ENCODE measurements around the gene TMEM259.

Gene TMEM259

DNA sequence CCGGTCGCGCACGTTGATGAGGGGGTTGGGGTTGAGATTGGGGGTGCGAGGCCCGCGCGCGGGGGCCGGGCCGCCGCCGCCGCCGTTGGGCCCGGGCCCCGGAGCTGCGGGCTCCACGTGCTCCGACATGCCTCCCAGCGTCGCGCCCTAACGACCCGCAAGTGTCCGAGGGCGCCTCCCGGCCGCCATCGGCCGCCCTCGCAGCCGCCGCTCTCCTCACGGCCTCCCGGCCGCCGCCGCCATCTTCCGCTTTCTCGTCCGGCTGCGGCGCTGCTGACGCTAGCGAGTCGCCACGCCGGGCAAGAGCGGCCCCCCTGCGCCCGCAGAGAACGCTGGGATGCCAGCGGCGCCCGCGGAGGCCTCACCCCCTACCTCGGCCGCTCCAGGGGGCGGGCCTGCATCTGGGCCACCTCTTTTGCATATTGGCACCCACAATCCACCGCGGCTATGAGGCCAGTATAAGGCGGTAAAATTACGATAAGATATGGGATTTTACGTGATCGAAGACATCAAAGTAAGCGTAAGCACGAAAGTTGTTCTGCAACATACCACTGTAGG is at the start of gene TMEM259:
Gene TMEM259 (minus strand): TSS at position 256 of the 558 bp plus-strand sequence. CDS start 127 bp downstream, at position 129.
- peak; percentile 88 for DNase-seq

DNA sequence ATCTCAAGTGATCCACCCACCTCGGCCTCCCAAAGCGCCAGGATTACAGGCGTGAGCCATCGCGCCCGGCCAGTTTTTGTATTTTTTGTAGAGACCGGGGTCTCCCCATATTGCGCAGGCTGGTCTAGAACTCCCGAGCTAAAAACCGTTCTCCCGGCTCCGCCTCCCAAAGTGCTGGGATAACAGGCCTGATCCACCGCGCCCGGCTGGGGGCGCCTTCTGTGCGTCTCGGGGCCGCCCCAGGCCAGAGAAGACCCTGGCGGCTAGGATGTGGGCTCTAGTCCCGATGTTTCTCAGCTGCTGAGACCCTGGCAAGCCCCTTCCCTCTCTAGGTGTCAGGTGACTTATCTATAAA is 49.6 kb upstream of the TMEM259 start:
- DNase-seq = no peak

DNA sequence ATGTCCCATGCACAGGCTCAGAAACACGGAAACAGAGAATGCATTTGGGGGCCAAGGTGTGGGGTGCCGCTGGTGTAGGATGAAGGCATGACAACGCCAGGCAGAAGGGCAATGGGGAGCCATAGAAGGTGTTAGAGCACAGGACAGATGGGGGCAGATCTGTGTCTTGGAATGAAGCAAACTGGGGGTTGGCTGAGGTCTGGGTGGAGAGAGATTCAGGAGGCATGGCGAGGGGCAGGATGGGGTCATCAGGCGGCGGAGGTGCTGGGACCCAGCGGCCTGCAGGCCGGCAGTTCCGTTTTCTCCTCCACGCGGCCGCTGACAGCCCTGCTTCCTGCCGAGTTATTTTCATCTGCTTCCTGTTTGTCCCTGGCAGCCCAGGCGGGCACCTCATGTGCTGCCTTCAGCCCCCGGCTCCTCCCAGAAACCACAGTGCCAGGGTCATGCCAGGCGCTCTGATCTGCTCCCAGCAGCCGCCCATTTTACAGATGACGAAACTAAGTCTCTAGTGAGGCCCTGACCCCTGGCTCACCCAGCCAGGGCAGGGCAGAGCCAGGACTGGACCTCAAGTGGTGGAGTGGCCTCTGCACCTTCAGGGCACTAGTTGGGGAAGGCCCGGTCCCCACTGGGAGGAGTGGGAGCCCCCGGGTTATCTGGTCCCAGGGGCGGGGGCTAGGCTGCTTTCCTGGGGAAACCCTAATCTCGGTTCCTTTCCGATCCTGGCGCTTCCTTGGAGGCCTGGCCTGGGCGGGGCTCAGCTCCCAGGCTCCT is 48.3 kb upstream of the TMEM259 start:
- DNase-seq = no peak

DNA sequence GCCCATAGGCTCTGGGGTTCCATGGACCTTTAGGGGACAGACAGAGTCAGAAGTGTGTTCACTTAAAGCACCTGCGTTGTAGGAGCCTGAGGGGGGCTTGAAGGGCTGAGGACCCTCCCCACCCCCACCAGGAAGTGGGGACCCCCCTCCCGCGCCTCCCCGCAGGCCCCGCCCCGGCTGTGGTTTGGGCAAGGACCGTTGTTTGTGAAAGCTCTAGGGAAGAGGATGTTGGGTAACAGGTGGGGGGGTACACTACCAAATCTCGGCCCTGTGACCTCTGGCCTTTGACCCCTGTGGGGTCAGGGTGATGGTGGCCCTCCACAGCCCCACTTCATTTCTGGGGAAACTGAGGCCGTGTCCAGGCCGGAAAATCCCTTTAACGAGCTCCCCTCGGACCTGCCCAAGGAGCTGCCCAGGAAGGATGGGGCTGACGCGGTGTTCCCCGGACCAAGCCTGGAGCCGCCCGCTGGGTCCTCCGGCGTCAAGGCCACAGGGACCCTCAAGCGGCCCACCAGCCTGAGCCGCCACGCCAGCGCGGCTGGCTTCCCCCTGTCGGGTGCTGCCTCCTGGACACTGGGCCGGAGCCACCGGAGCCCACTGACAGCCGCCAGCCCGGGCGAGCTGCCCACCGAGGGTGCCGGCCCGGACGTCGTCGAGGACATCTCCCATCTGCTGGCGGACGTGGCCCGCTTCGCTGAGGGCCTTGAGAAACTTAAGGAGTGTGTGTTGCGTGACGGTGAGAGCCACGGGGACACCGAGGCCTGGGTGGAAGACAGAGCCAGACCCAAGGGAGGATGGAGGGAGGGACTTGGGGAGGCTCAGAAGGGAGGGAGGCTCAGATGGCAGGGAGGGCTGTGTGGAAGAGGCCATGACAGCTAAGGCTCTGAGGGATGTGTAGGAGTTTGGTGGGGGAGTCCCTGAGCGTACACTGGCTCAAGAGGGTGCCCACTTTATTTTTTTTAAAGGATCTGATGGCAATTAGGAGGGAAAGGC is 47.4 kb upstream of the TMEM259 start:
- DNase-seq = no peak

DNA sequence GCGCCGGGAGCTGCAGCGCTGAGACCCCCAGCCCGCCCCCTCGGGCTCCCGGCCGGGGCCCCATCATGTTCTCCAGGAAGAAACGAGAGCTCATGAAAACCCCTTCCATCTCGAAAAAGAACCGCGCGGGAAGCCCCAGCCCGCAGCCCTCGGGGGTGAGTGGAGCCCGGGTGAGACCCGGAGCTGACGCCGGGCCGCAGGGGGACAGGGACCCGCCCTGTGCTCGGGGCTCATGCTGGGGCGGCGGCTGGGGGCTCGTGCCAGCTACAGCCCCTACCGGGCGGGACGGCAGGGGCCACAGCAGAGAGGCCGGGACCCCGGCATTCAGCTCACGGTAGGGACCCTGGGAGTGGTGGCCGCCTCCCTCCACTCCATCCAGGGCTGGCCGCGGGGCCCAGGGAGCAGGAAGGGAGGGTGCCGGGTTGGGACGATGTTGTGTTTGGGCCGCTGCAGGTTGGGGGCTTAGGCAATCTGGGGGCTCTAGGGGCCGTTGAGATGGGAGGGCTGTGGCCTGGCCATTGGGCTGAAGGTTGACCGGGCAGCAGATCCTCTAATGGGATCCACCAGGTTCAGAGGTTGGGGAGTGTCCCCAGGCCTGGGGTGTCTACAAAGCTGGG is 46.5 kb upstream of the TMEM259 start:
- DNase-seq = no peak

DNA sequence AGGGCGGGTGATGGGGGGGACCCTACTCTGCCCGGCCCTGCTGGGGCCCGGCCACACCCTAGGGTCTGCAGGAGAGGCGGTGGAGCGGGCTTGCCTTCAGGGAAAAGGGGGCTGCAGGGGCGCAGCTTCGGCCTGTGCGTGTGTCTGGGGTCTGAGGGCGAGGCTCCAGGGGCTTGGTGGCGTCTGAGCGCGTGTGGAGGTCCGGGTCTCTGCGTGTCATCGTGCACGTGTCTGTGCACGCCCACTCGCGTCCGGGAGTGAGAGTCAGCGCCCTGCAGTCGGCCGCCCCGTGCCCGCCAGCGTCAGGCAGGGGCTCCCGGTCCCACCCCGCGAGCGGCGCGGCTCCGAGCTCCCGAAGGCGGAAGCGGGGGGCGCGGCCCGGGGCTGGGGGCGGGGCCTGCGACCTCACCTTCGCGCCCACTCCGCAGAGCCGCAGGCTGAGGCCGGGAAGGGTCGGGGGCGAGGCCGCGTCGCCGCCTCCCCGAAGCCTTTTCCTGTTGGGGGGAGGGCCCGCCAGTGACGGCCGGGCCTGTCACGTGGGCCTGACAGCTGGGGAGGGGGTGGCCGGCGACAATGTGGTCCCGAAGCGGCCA is 45.9 kb upstream of the TMEM259 start, which contains the start of gene ARHGAP45:
Gene ARHGAP45 (plus strand): TSS at position 420 of the 593 bp plus-strand sequence. CDS start 239 bp downstream, outside the sequence.
- no peak for DNase-seq

DNA sequence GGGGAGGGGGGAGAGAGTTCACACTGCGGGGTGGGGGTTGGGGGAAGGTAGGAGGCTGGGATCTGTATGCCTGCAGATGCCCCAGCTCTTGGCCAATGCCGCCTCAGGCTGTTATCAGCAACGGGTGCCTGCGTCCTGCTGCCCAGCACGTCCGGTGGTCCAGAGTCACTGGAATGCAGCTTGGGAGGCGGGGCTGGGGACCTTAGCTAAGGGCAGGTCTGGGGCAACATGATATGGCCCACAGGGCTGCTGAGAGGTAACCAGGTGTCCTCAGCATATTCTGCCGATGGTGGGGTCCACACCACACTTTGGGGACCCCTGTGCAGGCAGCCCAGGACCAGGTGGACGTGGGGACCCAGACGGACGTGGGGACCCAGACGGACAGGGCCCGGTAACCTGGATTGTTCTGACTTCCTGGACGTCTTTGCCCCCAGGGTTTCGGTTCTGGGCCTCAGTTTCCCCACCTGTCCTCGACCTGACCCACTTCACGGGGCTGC is 45.4 kb upstream of the TMEM259 start:
- DNase-seq = no peak

DNA sequence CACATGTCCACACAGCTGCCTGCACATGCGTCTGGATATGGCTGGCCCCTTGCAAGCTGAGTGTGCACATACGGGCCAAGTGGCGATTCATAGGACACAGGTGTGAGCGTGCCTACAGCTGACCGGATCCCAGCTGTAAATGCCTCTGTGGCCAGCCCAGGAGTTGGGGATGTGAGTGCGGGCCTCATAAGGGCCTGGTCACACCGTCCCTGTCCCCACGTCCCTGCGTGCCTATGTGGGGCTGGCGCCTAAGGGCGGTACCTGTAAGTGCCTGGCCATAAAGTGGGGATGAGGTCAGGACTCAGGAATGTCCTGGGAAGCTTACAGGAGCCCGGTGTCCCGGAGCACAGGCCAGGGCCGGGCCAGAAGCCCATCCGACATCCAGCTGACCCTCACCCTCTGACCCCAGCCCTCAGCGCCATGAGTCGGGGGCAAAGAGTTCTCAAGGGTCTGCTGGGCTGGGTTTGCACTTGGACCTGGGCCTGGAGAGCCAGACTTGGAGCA is 44.7 kb upstream of the TMEM259 start:
- no peak for DNase-seq

DNA sequence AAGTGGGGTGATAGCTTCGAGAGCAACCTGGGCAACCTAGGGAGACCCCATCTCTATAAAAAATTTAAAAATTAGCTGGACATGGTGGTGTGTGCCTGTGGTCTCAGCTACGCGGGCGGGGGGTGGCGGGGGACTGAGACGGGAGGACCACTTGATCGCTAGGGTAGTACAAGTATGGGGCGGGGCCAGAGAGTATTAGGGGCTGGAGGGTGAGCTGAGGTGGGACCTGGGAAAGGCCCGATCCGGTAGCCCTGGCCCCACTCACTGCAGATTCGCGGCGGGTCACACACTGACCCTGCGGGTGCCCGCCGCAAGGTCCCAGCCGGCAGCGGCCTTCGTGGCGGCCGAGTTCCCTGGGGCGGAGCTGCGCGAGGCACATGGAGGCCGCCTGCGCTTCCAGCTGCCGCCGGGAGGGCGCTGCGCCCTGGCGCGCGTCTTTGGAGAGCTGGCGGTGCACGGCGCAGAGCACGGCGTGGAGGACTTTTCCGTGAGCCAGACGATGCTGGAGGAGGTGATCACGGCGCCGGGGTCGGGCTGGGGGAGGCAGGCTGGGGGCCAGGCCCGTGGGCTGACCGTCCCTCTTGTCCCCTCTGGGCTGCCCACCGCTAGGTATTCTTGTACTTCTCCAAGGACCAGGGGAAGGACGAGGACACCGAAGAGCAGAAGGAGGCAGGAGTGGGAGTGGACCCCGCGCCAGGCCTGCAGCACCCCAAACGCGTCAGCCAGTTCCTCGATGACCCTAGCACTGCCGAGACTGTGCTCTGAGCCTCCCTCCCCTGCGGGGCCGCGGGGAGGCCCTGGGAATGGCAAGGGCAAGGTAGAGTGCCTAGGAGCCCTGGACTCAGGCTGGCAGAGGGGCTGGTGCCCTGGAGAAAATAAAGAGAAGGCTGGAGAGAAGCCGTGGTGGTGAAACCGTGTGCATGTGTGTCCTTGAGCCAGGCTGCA is 44.0 kb upstream of the TMEM259 start:
- no peak for DNase-seq

DNA sequence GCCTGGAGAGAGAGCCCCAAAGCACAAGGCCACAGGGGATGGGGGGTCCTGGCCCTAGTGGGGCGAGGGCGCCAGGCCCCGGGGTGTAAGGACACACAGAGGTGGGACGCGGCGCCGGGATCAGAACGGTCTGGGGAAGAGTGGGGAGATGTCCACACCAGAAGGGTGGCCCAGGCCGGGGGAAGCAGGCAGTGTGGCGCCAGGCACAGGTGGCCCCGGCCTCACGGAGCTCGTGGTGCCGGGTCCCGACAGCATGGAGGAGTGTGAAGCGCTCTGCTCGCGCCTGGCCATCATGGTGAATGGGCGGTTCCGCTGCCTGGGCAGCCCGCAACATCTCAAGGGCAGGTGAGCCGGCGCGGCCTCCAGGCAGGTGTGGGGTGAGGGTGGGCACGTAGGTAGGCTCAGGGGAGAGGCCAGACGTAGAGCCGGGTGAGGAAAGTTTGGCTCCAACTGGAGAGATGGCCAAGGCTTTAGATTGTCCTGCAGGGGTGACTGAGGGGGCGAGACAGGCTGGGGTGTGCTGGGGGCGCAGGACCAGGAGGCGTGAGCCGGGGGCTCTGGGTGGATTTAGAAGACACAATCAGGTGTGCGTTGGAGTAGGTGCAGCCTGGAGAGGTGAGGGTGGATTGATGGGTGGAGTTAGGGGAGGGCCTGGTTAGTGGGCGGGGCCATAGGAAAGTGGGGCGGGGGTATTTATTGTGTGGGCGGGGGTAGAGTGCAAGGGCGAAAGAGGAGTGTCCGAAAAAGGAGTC is 43.2 kb upstream of the TMEM259 start:
- DNase-seq = no peak

DNA sequence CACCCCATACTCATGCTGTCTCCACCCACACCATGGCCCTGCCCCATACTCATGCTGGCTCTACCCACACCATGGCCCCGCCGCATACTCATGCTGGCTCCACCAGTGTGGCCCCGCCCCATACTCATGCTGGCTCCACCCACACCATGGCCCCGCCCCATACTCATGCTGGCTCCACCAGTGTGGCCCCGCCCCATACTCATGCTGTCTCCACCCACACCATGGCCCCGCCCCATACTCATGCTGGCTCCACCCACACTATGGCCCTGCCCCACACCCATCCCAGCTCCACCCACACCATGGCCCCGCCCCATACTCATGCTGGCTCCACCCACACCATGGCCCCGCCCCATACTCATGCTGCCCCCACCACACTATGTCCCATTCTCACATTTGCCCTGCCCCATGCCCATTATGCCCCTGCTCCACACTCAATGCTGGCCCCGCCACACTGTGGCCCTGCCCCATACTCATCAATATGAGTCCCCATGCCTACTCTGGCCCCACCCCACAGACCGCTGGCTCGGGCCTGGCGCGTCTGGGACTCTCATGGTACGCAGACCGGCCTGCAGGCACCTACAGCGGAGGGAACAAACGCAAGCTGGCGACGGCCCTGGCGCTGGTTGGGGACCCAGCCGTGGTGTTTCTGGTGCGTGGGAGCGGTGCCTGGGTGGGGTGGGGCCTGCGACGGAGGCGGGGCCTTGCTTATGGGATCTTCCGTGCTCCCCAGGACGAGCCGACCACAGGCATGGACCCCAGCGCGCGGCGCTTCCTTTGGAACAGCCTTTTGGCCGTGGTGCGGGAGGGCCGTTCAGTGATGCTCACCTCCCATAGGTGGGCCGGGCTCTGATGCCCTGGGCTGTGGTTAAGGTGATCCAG is 42.3 kb upstream of the TMEM259 start:
- no peak for DNase-seq

DNA sequence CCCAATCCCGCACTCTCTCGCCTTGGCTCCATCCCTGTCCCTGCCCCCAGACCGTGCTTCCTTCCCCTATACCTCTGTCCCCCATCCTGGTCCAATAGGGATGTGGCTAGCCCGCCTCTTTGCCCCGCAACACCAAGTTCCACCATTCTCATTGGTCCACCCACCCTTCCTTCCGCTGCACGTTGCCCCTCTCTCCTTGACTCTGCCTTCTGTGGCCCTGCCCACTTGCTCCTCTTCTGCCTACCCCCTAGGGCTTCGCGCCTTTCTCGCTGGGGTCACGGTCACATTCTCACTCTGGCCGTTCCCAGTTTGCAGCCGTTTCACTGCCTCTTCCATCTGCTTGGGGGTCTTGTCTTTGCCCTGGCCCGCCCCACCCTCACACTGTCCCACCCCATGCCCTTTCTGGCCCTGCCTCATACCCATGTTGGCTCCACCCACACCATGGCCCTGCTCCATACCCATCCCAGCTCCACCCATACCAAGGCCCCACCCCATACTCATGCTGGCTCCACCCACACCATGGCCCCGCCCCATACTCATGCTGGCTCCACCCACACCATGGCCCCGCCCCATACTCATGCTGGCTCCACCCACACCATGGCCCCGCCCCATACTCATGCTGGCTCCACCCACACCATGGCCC is 41.6 kb upstream of the TMEM259 start:
- DNase-seq = no peak

DNA sequence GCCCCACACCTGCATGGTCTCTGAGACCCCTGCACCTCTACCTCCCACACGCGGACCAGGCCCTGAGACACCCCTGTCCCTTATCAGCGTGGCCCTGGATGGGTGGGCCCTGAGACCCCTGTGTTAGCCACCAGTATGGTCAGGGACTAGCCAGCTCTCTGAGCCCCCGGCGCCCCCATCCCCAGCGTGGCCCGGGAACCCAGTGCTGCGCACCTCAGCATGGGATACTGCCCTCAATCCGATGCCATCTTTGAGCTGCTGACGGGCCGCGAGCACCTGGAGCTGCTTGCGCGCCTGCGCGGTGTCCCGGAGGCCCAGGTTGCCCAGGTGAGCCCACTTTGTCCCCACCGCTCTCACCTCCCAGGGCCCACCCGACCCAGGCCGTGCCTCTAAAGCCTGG is 41.1 kb upstream of the TMEM259 start:
- no peak for DNase-seq

DNA sequence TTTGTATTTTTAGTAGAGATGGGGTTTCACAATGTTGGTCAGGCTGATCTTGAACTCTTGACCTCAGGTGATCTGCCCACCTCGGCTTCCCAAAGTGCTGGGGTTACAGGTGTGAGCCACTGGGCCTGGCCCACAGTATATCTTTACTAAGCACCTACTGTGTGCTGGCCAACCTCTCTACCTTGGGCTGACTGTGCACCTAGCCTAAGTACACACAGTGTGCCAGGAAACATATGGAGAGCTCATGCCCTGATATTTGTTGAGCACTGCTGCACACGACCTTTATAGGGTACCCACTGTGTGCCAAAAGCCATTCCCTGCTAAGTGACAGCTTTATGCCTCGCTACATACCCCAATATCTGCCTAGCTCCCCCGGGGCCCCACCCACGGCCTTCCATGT is 39.8 kb upstream of the TMEM259 start:
- DNase-seq = no peak

DNA sequence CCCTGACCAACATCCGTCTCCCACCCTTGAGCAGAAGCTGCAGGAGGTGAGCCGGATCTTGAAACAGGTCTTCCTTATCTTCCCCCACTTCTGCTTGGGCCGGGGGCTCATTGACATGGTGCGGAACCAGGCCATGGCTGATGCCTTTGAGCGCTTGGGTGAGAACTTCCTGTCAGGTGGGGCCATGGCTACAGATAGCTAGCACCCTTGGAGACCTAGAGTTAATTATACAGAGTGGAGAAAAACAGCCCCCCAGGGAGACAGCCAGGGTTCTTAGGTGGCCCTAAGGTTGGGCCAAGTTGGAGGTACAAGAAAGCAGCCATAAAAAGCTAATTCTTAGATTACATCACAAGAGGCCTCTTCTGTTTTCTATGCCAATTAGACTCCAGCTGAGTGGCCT is 37.2 kb upstream of the TMEM259 start:
- DNase-seq = no peak

DNA sequence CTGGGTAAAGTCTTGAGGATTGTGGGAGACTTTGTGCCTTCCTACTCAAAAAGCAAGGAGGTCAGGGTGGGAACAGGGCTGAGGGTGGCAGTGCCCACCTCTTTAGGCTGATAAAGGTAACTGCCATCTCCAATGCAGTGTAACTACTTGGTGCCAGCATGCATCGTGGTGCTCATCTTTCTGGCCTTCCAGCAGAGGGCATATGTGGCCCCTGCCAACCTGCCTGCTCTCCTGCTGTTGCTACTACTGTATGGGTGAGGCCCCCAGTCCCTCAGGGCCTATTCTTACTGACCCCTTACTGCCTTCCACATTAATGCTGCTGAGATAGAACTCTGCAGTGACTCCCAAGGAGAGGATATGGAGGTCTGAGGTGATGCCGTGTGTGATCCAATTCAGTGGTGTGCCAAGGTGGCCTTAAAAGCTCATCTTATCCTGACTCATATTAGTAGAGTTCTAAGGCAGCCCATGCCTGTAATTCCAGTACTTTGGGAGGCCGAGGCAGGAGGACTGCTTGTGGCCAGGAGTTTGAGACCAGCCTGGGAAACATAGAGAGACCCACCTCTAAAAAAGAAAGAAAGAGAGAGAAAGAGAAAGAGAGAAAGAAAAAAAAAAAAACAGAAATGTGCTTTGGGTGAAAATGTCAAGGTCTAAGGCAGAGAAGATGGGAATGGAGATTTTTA is 36.4 kb upstream of the TMEM259 start:
- no peak for DNase-seq

DNA sequence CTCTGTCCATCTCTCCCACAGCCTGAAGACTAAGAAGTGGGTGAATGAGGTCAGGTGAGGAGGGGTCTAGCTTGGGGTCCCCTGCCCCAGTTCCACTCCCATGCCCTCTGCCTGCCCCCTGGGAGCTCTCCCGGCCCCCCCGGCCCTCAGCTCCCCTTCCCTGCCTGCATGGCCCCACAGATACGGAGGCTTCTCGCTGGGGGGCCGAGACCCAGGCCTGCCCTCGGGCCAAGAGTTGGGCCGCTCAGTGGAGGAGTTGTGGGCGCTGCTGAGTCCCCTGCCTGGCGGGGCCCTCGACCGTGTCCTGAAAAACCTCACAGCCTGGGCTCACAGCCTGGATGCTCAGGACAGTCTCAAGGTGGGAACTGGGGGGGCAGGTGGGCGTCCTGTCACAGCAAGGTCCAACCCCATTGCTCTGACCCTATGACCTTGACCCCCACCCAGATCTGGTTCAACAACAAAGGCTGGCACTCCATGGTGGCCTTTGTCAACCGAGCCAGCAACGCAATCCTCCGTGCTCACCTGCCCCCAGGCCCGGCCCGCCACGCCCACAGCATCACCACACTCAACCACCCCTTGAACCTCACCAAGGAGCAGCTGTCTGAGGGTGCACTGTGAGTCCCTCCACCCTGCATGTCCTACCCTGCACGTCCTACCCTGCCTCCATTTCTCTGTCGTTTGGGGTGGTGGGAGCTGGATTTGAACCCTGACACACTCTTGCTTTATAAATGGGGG is 35.1 kb upstream of the TMEM259 start:
- no peak for DNase-seq
